CD14-positive monocyte (primary cell): ENCODE data around the gene VSTM2A. TPM values are rescaled to one million over a fixed set of nuclear protein-coding genes. Genes with fewer than 3 reads are reported as not detected.

Experiments
- DNase-seq, 3 donors: peaks; one replicate each; pipeline ENCODE4 v3.0.0-alpha.2; 2011 to 2022
- H2AFZ ChIP-seq: 2 replicates; pipeline ENCODE4 v1.6.0; 2012; ENCODE audit warnings: mild to moderate bottlenecking, low read depth, low read length, inconsistent platforms; ENCODE audit not compliant: insufficient read depth, poor library complexity, severe bottlenecking
- H3K27ac ChIP-seq, 2 donors: 1 replicate in 1 of 2; 2 replicates in 1 of 2; pipeline ENCODE4 v1.5.1; 2012 to 2013; ENCODE audit warnings: low read length in 2 of 2, control low read depth in 1 of 2, inconsistent platforms in 1 of 2, low read depth in 1 of 2, mild to moderate bottlenecking in 1 of 2
- H3K27me3 ChIP-seq, 2 donors: one replicate each; pipeline versions ENCODE4 v1.6.0 to v1.6.1; 2011 to 2013; ENCODE audit warnings: low read length in 2 of 2; ENCODE audit not compliant: control insufficient read depth in 2 of 2, insufficient read depth in 2 of 2
- H3K36me3 ChIP-seq, 2 donors: replicated peaks in 1 of 2; 1 replicate in 1 of 2; 2 replicates in 1 of 2; pipeline versions ENCODE4 v1.5.1 to v1.6.1; 2012 to 2013; ENCODE audit warnings: low read length in 2 of 2, control low read depth in 1 of 2, inconsistent platforms in 1 of 2, mild to moderate bottlenecking in 1 of 2; ENCODE audit not compliant: insufficient read depth in 2 of 2, control insufficient read depth in 1 of 2
- H3K4me1 ChIP-seq, 2 donors: 1 replicate in 1 of 2; 2 replicates in 1 of 2; pipeline versions ENCODE4 v1.5.1 to v1.6.1; 2012 to 2013; ENCODE audit warnings: low read length in 2 of 2, control low read depth in 1 of 2, inconsistent platforms in 1 of 2, mild to moderate bottlenecking in 1 of 2, moderate library complexity in 1 of 2; ENCODE audit not compliant: insufficient read depth in 2 of 2, control insufficient read depth in 1 of 2
- H3K4me2 ChIP-seq: replicated peaks from 2 replicates; pipeline ENCODE3; 2012; ENCODE audit warnings: low read length, moderate library complexity, mild to moderate bottlenecking; ENCODE audit not compliant: poor library complexity, severe bottlenecking; ENCODE audit errors: extremely low read depth
- H3K4me3 ChIP-seq, 3 experiments: fragments of 200-600 bp in 1 of 3; sonication (generic) in 1 of 3; replicated peaks in 1 of 3; 1 replicate in 2 of 3; 2 replicates in 1 of 3; pipeline ENCODE4 v1.5.1; 2011 to 2013; ENCODE audit warnings: low read length in 3 of 3, mild to moderate bottlenecking in 3 of 3, control low read depth in 2 of 3, low read depth in 2 of 3, inconsistent platforms in 1 of 3, moderate library complexity in 1 of 3
- H3K79me2 ChIP-seq: 2 replicates; pipeline ENCODE4 v1.6.0; 2012; ENCODE audit warnings: mild to moderate bottlenecking, control low read depth, inconsistent platforms, low read length, moderate library complexity; ENCODE audit not compliant: insufficient read depth
- H3K9ac ChIP-seq: 2 replicates; pipeline ENCODE4 v1.6.0; 2017; ENCODE audit warnings: low read length, mild to moderate bottlenecking; ENCODE audit not compliant: insufficient read depth, poor library complexity, severe bottlenecking
- H3K9me3 ChIP-seq, 2 donors: replicated peaks in 1 of 2; 1 replicate in 1 of 2; 2 replicates in 1 of 2; pipeline versions ENCODE4 v1.5.1 to v1.6.1; 2012 to 2013; ENCODE audit warnings: low read length in 2 of 2, control low read depth in 1 of 2; ENCODE audit not compliant: control insufficient read depth in 1 of 2, insufficient read depth in 1 of 2
- H4K20me1 ChIP-seq: 2 replicates; pipeline ENCODE4 v1.6.0; 2012; ENCODE audit warnings: mild to moderate bottlenecking, low read length, control low read depth, moderate library complexity; ENCODE audit not compliant: insufficient read depth
- H3K27ac Mint-ChIP-seq, 7 donors: one replicate each; pipeline ENCODE4 v1.8.0; 2020; ENCODE audit warnings: mild to moderate bottlenecking in 7 of 7, mixed read lengths in 7 of 7, moderate library complexity in 6 of 7, inconsistent platforms in 2 of 7
- H3K27me3 Mint-ChIP-seq, 3 donors: one replicate each; pipeline ENCODE4 v1.8.0; 2021 to 2022; ENCODE audit warnings: low read depth in 3 of 3, mild to moderate bottlenecking in 3 of 3, mixed read lengths in 3 of 3, moderate library complexity in 3 of 3, inconsistent platforms in 1 of 3
- H3K36me3 Mint-ChIP-seq, 2 donors: one replicate each; pipeline ENCODE4 v1.8.0; 2020; ENCODE audit warnings: mixed read lengths in 2 of 2, inconsistent platforms in 1 of 2, mild to moderate bottlenecking in 1 of 2
- H3K4me1 Mint-ChIP-seq: one replicate; pipeline ENCODE4 v1.8.0; 2020; ENCODE audit warnings: mild to moderate bottlenecking, mixed read lengths
- H3K4me3 Mint-ChIP-seq, 2 donors: one replicate each; pipeline ENCODE4 v1.8.0; 2020; ENCODE audit warnings: mild to moderate bottlenecking in 2 of 2, mixed read lengths in 2 of 2, moderate library complexity in 1 of 2
- H3K9me3 Mint-ChIP-seq, 7 donors: one replicate each; pipeline ENCODE4 v1.8.0; 2020 to 2022; ENCODE audit warnings: mixed read lengths in 7 of 7, mild to moderate bottlenecking in 6 of 7, moderate library complexity in 6 of 7, inconsistent platforms in 2 of 7
- WGBS: methylation state at CpG from one replicate; pipeline ENCODE4 v1.1.5; 2013; ENCODE audit warnings: missing lambda C conversion rate; ENCODE audit not compliant: insufficient coverage; 5-methylcytosine and 5-hydroxymethylcytosine counted together
- intact Hi-C, 2 donors: fragments of 100-400 bp; cut with micrococcal nuclease; formaldehyde crosslinking; loops; one replicate each; pipeline versions ENCODE4 v1.15.0 to v1.15.1; 2023
- polyA plus RNA-seq, 3 donors: library from polyadenylated mRNA; depleted of rRNA in 1 of 3; unstranded in 2 of 3; stranded (reverse) in 1 of 3; fragments of 300-500 nt in 2 of 3; fragments of >200 nt in 1 of 3; fragmentation: Illumina TruSeq in 2 of 3; gene quantifications; 1 replicate in 2 of 3; 2 replicates in 1 of 3; pipeline ENCODE4 v1.2.3, GENCODE V29; 2012 to 2021
- TF ChIP-seq, protein P1 (sequence below): fragments of 200-600 bp; IDR thresholded peaks from one replicate; pipeline ENCODE4 v1.8.0; 2022; ENCODE audit warnings: antibody characterized with exemption, mild to moderate bottlenecking

The VSTM2A gene
- polyA plus RNA-seq, 3 donors, result not detected

DNA sequence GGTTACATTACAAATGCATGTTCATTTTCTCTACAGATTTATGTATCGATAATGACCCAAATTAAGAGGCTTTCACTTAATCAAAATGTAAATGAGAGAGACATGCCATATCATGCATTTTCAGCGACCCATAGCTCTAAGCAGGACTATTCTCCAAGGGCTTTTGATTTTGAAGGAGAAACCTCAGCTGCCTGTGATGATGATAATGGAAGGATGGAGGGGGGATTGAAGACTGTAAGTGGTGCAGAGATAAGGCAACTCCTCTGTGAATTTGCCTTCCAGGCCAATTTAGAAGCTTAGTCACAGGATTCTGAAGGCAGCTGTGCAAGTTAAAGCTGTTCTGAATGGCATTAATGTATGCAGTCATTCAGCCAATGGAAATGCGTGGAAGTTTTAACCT, 8.3 kb downstream of the VSTM2A start:
- H3K27me3 Mint-ChIP-seq, result peaks cover 13 to 16% (median 15%) of the 10 kb centered on the region in 3 donors
- no peaks in the 10 kb centered on the region for H3K4me1 ChIP-seq
- no peaks in the 10 kb centered on the region for H3K36me3 ChIP-seq
- no peaks in the 10 kb centered on the region for H3K79me2 ChIP-seq
- H2AFZ ChIP-seq, result no peak overlapping the region
- no peak overlapping the region for H3K4me3 Mint-ChIP-seq
- no peak overlapping the region for H3K27ac ChIP-seq
- H3K4me2 ChIP-seq, result no peak overlapping the region
- intact Hi-C loops, result no loop called here
- no peak for DNase-seq
- peaks cover 0 to 1% of the 10 kb centered on the region in 2 donors for H3K9me3 ChIP-seq
- no peaks in the 10 kb centered on the region for H4K20me1 ChIP-seq
- H3K9me3 Mint-ChIP-seq, result peaks cover 0 to 7% (median 2%) of the 10 kb centered on the region in 7 donors
- no peaks in the 10 kb centered on the region for H3K4me1 Mint-ChIP-seq
- no peak overlapping the region for H3K4me3 ChIP-seq
- H3K27me3 ChIP-seq, result peaks cover 7 to 16% of the 10 kb centered on the region in 2 donors
- no peaks in the 10 kb centered on the region for H3K36me3 Mint-ChIP-seq
- 100% methylated on average over 1 of the region's 3 CpGs for WGBS
- H3K9ac ChIP-seq, result no peak overlapping the region
- TF ChIP-seq, protein P1, sequence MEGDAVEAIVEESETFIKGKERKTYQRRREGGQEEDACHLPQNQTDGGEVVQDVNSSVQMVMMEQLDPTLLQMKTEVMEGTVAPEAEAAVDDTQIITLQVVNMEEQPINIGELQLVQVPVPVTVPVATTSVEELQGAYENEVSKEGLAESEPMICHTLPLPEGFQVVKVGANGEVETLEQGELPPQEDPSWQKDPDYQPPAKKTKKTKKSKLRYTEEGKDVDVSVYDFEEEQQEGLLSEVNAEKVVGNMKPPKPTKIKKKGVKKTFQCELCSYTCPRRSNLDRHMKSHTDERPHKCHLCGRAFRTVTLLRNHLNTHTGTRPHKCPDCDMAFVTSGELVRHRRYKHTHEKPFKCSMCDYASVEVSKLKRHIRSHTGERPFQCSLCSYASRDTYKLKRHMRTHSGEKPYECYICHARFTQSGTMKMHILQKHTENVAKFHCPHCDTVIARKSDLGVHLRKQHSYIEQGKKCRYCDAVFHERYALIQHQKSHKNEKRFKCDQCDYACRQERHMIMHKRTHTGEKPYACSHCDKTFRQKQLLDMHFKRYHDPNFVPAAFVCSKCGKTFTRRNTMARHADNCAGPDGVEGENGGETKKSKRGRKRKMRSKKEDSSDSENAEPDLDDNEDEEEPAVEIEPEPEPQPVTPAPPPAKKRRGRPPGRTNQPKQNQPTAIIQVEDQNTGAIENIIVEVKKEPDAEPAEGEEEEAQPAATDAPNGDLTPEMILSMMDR, result no peak
- no peak overlapping the region for H3K27ac Mint-ChIP-seq

DNA sequence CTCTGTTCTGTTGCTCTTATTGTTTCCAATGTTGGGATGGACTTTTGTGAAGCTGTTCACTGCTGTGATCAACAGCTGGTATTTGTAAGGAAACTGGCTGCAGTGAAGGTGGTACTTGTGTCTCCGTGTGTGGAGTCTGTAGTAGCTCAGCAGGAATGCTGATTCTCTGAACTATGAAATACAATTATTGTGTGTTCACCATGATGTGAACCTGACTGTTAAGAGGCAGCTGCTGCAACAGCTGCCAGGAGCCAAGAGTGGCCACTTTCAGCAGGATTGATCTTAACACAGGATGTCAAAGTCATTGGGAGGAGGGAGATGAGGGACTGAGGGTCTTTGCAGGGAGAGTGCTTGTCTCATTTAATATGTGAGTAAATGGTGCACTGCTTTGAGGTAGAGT, 13.9 kb downstream of the VSTM2A start:
- Histone ChIP-seq H3K27me3 (no peaks in the 10 kb centered on the region), H3K9me3 (peaks cover 0 to 3% of the 10 kb centered on the region in 2 donors), H3K4me3 (no peak overlapping the region), H3K9ac (no peak overlapping the region), H3K4me2 (no peak overlapping the region), H3K36me3 (no peaks in the 10 kb centered on the region), H3K79me2 (no peaks in the 10 kb centered on the region), H3K4me1 (no peaks in the 10 kb centered on the region), H3K27ac (no peak overlapping the region), H2AFZ (no peak overlapping the region), H4K20me1 (no peaks in the 10 kb centered on the region)
- H3K27me3 Mint-ChIP-seq, result peaks cover 0 to 2% (median 0%) of the 10 kb centered on the region in 3 donors
- no peak for DNase-seq
- peaks cover 0 to 6% (median 2%) of the 10 kb centered on the region in 7 donors for H3K9me3 Mint-ChIP-seq
- TF ChIP-seq, protein P1, result no peak
- intact Hi-C loops, result no loop called here
- no peaks in the 10 kb centered on the region for H3K36me3 Mint-ChIP-seq
- no CpG with 5 or more reads among the region's 1 CpG for WGBS
- H3K4me1 Mint-ChIP-seq, result no peaks in the 10 kb centered on the region
- no peak overlapping the region for H3K27ac Mint-ChIP-seq
- H3K4me3 Mint-ChIP-seq, result no peak overlapping the region
